Cardiac septum (tissue), 1 donor: ENCODE data around the gene ANKRD30A. TPM values are rescaled to one million over a fixed set of nuclear protein-coding genes. Genes with fewer than 3 reads are reported as not detected.
"Not testable (repeated sequence)": the region's sequence is repeated elsewhere in the genome, so short reads cannot be mapped to it uniquely, and the experiment has no call there.

Source experiments
- DNase-seq: peaks from one replicate; pipeline ENCODE4 v3.0.0-alpha.2; 2020; ENCODE audit warnings: low spot score
- intact Hi-C: fragments of 100-400 bp; cut with DNase I; formaldehyde crosslinking; loops from one replicate; pipeline ENCODE4 v1.14.0; 2022
- total RNA-seq: library from RNA; stranded (reverse); fragmentation: NEBNext Ultra II Directional; extraction: Animal tissue kit (Norgen Biotek cat#: 25700); gene quantifications from one replicate; pipeline ENCODE4 v1.2.1, GENCODE V29; 2021
- donor health status: DM: no; HTN: no; CAD: no.

Gene ANKRD30A
- total RNA-seq, 1 donor from 2014 or later, result not detected

DNA sequence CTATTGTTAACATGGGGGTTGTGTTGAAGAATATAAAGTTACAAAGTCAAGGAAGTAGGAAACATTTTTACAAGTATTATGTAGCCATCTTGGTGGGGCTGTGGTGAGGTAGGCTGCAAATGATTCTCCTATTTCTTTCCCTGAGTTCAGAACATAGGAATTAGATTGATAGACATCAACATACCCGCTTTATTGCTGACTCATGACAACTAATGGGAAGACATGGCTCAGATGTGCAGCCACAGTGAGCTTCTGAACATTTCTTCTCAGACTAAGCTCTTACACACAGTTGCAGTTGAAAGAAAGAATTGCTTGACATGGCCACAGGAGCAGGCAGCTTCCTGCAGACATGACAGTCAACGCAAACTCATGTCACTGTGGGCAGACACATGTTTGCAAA, 110.7 kb downstream of the ANKRD30A start:
- intact Hi-C loops, result no loop called here

DNA sequence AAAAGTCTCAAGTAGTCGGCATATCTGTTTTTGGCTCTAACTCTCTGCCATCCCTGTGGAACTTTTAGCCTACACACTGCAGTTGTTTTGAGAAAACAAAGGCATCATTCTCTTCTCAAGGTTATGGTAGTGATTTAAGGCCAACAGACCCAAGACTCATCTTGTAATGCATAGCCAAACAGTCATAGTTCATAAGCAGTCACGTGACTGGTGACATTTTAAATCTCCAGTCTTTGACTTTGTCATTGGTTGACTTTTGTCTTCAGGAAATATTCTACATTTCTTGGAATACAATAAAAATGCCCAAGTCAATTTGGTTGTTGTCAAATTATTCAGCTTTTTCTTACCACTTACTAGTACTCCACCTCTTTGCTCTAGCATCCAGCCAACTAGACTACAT, 114.8 kb downstream of the ANKRD30A start:
- intact Hi-C loops, result no loop called here
- no peak for DNase-seq

More for the DNA sequence above, 110.7 kb downstream of the ANKRD30A start:
- DNase-seq, result no peak

DNA sequence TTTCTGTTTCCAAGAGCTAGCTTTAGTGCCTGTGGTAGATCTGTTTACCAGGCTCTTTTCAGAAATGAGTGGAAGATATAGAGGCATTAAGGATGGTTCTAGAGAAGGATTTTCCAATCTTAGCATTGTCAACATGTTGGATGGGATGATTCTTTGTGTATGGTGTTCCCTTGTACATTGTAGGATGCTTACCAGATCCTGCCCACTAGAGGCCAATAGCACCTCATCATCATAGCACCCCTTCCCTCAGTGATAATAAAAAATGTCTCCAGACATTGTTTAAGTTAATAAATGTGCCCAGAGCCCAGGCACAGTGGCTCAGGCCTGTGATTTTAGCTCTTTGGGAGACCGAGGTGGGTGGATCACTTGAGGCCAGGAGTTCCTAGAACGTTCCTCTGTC, 121.2 kb downstream of the ANKRD30A start:
- no peak for DNase-seq
- intact Hi-C loops, result no loop called here

DNA sequence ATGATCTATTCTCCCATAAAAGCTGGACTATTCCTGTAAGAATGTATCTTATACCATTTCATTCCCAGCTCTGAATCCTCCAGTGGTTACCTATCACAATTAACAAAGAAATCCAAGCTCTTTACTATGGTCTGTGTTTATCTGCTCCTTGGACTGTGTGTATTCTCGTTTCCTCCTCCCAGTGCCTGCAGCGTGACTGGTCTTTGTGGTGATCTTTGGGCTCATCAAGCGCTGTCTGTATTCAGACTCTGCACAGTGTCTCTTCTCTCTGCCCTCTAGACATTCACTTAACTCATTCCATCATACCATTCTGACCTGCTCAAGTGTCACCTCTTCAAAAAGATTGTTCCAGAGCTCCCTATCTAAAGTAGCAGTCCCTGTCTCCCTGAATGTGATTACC, 130.4 kb downstream of the ANKRD30A start:
- intact Hi-C loops, DNase-seq: not testable (repeated sequence)

DNA sequence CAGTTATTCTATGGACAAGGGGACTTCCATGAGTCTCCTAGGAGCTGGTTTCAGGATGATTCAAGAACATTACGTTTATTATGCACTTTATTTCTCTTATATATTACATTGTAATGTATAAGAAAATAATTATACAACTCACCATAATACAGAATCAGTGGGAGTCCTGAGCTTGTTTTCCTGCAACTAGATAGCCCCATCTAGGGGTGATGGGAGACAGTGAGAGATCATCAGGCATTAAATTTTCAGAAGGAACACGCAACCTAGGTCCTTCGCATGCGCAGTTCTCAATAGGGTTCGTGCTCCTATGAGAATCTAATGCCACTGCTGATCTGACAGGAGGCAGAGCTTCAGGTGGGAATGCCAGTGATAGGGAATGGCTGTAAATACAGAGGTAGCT, 137.9 kb downstream of the ANKRD30A start:
- intact Hi-C loops, result no loop called here
- DNase-seq, result no peak

DNA sequence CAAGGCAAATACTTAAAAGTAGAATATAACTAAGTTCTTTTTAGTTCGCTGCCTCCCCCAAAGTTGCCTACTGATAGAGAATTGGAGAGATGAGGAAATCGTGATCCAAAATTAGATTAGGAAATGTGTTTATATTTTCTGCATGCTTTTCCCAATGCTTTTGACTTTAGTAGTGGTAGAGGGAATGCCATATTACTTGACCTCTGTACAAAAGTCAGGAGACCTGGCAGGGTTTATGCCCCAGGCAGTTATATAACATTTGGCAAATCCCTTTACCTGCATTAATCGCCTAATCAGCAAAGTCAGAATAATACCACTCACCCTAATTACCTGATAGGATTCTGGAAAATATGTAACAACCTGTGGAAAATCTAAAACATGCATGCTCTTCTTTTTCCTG, 142.9 kb downstream of the ANKRD30A start:
- intact Hi-C loops, result no loop called here

DNA sequence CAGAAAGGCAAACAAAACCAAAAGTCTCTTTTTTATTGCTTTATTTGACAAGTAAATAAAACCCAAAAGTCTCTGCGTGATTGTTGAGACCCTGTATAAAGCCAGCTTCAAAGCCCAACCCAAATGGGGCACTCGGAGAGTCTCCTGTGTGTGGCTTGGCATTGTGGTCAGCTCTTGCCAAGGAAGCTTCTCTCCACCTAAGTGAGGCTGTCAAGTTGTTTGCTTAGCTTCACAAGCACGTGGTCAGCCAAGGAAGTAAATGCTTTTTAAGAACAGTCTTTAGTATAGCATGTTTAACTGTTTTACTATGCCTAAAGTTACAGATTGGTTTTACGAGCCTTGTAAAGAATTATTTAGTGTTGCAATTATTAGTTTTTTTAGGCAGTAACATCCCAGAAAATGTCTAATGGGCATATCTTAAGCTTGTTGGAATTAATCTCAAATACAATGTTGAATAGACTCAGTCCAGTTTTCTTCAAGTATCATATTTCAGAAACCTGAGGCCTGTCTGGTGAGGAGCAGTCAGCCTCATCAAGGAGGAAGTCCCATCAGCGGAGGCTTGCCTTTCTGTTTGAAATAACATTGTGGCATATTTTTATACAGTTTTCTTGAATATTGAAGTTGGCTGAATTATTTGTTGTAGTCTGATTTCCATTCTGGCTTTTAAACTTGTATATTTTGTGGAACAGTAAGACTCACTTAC, 144.3 kb downstream of the ANKRD30A start:
- no peak for DNase-seq
- intact Hi-C loops, result no loop called here

More for the DNA sequence above, 142.9 kb downstream of the ANKRD30A start:
- DNase-seq, result no peak

DNA sequence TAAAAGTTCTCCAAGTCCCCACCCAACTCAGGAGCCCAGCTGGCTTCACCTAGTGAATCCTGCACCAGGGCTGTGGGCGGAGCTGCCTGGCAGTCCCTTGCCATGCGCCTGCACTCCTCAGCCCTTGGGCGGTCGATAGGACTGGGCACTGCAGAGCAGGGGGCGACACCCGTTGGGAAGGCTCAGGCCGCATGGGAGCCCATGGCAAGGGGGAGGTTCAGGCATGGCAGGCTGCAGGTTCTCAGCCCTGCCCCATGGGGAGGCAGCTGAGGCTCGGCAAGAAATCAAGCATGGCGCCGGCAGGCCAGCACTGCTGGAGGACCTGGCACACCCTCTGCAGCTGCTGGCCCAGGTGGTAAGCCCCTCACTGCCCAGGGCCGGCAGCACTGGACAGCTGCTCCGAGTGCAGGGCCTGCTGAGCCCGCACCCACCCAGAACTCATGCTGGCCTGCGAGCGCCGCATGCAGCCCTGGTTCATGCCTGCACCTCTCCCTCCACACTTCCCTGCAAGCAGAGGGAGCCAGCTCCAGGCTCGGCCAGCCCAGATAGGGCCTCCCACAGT, 149.9 kb downstream of the ANKRD30A start:
- no peak for DNase-seq
- intact Hi-C loops, result no loop called here

DNA sequence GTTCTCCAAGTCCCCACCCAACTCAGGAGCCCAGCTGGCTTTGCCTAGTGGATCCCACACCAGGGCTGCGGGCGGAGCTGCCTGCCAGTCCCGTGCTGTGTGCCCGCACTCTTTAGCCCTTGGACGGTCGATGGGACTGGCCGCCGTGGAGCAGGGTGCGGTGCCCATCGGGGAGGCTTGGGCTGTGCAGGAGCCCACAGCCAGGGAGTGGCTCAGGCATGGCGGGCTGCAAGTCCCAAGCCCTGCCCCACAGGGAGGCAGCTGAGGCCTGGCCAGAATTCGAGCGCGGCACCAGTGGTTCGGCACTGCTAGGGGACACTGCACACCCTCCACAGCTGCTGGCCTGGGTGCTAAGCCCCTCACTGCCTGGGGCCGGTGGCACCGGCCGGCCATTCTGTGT, 159.7 kb downstream of the ANKRD30A start:
- intact Hi-C loops, result no loop called here
- DNase-seq, result no peak

DNA sequence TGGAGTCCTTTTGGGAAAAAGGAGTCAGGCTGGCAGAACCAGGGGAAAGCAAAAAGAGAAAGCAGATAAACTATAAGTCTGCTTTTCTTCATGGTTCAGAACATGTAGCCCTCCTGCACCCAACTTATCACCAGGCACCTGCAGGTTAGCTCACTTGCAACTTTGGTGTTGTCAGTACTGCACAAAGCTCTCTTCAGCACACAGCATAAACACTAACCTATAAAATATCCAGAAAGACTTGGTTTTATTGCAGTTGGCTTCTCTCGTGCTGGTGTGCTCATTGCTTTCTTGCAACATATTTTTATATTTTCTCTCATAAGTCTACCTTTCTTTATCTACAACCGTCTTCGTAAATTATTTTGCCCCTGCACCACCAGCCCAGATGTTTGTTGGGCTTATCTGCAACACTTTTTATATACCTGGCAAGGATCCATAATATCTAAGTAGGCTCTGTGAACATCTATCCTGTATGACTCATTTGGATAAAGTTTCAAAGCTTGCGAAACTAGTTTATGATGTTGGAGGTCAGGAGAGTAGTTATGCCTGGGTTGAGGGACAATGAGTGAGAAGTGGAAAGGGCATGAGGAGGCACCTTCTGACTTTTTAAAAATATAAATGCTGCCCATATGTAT, 164.6 kb downstream of the ANKRD30A start:
- intact Hi-C loops, result no loop called here
- DNase-seq, result no peak

DNA sequence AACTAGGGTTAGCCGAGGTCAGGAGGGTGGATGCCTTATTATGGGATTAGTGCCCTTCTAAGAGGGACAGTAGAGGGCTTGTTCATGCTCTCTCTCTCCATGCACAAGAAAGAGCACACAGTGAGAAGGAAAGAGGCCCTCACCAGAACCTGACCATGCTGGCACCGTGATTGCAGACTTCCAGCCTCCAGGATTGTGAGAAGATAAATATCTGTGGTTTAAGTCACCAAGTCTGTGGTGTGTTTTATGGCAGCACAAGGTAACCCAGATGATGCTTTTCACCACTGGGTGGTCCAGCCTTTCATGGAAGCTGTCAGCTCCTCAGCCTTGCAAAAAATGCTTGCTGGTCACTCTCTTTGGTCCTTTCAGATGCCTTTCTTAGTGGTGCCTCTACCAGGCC, 175.9 kb downstream of the ANKRD30A start:
- DNase-seq, result no peak

DNA sequence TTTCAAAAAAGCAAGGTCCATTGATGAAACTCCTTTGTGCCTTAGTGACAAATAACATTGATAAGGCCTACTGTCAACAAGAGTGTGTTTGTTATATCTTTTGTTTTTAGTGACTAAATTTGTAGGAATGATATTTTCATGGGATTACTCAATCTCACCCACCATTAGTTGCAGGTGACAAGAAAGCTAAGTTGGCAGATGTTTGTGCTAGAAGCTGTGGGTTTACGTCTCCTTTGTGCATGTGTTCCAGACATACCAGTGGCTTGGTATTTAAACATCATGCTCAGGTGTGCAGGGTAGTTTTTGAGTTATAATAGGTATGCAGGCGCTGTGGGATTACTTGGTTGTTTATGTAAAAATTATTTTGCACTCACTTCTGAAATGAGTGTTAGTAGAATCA, 178.6 kb downstream of the ANKRD30A start:
- intact Hi-C loops, result no loop called here
- DNase-seq, result no peak

More for the DNA sequence above, 175.9 kb downstream of the ANKRD30A start:
- intact Hi-C loops, result no loop called here

DNA sequence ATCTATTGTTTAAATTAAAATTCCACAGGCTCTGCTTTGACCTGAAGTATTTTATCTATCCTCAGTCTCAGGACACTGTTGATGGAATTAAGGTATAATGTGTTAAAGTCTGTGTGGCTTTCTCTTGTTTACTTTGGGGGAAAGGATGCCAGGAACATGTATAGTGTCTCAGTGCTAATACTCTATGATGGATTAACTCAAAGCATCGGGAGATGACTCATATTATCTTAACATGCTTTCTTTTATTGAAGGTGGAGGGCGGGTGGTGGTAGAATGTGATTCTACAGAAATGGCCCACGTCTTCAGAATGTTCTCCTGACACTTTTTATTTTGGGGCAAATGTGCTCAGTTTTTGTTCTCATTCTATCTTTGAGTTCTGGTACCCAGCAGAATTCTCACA, 189.0 kb downstream of the ANKRD30A start:
- intact Hi-C loops, result no loop called here
- DNase-seq, result no peak

DNA sequence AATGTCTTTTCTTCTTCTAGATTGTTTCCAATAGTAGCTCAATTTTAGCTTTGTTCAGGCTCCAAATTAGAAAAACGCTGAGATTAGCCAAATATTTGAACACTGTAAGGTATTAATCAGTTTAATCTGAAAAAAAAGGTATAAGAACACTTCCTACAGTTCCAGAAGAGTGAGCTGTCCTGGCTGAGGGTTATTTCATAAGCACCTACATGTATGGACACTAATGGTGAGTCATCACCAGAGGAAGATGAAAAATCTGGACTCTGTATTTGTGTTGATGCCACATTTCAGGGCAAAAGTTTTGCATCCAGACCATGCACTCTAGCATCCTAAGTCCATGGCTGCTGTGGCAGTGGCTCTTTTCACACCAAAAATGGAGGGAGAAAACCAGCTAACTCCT, 189.5 kb downstream of the ANKRD30A start:
- no peak for DNase-seq
- intact Hi-C loops, result no loop called here

DNA sequence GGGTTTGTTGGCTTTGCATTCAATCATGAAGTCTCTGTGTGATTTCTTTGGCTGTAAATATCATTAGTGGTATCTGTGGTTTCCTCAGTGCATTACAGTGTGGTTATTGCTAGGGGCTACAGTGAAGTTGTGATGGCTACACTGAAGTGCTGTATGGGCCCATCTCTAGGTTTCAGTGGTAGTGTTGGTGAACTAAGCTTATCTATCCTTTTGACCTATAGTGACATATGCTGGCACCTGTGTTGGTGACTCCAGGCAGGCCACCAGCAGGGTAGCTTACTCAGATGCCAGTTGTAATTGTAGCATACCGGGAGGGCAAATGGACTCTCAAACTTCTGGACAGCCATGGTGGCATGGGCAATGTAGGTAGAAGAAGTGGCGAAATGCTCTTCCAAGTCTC, 219.0 kb downstream of the ANKRD30A start:
- no peak for DNase-seq
- intact Hi-C loops, result no loop called here

DNA sequence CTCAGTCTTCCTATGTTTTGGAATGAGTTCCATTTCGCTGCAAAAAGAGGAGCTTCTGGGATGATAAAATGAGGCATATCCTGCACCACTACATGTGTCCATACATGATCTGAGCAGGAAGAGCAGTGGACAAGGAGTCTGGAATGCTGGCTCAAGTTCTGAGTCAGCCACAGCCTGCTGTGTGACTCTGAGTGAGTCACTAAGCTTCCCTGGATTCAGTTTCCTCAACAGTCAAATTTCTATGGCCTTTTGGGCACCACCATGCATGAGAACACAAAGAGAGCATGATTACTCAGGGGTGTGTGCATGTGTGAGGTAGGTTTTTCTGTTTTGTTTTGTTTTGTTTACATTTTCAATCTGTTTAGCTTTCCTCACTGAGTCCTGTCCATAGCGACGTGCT, 254.6 kb downstream of the ANKRD30A start:
- DNase-seq, result no peak
- intact Hi-C loops, result no loop called here

DNA sequence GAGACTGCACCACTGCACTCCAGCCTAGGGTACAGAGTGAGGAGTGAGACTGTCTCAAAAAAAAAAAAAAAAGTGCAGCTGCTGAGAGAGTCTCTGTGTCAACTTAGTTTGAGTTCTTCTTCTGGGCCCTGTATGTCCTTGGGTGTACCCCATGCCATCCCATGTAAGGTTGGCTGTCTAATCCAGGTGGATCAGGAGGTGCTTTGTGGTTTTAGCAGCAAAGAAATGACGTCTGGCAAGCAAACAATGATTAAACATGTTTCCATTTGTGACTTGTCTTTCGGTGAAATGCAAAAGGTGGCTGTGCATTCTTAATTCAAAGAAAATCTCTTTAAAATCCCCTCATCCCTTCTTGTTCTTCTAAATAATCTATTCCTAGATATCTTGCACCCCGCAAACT, 255.9 kb downstream of the ANKRD30A start:
- no peak for DNase-seq
- intact Hi-C loops, result no loop called here

DNA sequence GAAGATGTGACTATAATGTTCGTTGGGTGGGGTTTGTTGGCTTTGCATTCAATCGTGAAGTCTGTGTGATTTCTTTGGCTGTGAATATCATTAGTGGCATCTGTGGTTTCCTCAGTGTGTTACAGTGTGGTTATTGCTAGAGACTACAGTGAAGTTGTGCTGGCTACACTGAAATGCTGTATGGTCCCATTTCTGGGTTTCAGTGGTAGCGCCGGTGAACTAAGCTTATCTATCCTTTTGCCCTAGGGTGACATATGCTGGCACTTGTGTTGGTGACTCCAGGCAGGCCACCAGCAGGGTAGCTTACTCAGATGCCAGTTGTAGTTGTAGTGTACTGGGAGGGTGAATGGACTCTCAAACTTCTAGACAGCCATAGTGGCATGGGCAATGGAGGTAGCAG, 259.5 kb downstream of the ANKRD30A start:
- intact Hi-C loops, result no loop called here

DNA sequence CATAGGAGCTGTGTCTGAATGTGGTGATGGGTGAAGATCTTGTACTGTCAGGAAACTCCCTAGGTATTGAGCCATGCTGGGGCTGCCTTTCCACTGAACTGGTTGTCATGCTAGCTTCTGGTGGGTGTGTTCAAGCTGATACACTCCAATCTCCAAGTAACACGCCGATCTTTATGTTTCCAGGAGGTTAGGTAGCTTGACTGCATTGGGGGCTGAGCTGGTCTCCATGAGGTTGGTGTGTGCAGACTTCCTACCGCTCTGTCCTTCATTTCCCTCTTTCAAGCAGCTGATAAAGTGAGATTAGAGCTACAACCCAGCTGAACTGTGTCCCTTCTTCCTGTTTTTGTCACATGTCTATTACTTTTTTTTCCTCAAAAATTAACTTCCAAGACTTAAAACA, 265.5 kb downstream of the ANKRD30A start:
- intact Hi-C loops, result no loop called here

More for the DNA sequence above, 259.5 kb downstream of the ANKRD30A start:
- DNase-seq, result no peak

DNA sequence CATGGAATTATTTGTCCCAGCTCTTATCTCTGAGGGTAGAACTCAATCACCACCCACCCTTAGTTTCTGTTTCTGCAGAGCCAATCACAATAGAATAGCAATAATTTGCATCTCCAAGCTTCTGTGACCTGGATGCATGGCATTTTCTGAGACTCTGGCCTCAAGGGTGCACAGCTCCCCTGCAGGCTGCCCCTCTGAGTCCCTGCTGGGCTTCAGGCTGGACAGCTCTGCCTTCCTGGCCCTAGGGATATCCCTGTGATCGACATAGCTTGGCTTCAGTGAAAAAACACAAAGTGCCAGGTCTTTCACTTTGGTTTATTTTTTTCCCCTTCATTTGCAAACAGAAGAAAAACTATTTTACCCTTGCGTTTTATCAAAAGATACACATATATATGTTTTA, 275.4 kb downstream of the ANKRD30A start:
- intact Hi-C loops, DNase-seq: not testable (repeated sequence)

More for the DNA sequence above, 265.5 kb downstream of the ANKRD30A start:
- DNase-seq, result no peak

DNA sequence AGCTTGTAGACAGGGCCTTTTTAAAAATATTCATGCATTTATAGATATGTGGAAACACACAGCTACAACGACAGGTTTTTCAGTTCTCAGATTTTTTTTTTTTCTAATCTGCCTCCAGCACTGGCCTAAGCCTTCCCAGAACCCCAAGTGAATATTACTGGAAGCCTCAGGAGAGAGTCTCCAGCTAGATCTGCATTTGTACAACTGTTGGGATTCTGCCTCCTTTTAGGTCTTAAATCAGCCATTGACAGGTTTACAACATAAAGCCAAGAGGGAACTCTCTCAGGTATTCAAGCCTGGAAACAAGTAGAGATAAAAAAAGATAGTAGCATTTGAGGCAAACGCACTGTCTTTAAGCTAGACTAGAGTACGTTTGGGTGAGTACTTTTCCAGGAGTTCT, 275.8 kb downstream of the ANKRD30A start:
- intact Hi-C loops, result no loop called here
- no peak for DNase-seq
